Activated CD4-positive, alpha-beta T cell treated with anti-CD3 and anti-CD28 coated beads, Interleukin-2, Interleukin-6, amounts not matched to agents 100 ng/mL and 50 ng/mL, durations not matched to agents 16 hours and 8 hours (primary cell): Measurements from ENCODE around the gene DNAJB8.

Experiments used
- DNase-seq: peaks from one replicate; pipeline ENCODE4 v3.0.0-alpha.2; 2020

Gene DNAJB8

GRCh38 chr3:128493570-128494366 is 27.1 kb upstream of the DNAJB8 start:
- DNase-seq, result no peak

DNA sequence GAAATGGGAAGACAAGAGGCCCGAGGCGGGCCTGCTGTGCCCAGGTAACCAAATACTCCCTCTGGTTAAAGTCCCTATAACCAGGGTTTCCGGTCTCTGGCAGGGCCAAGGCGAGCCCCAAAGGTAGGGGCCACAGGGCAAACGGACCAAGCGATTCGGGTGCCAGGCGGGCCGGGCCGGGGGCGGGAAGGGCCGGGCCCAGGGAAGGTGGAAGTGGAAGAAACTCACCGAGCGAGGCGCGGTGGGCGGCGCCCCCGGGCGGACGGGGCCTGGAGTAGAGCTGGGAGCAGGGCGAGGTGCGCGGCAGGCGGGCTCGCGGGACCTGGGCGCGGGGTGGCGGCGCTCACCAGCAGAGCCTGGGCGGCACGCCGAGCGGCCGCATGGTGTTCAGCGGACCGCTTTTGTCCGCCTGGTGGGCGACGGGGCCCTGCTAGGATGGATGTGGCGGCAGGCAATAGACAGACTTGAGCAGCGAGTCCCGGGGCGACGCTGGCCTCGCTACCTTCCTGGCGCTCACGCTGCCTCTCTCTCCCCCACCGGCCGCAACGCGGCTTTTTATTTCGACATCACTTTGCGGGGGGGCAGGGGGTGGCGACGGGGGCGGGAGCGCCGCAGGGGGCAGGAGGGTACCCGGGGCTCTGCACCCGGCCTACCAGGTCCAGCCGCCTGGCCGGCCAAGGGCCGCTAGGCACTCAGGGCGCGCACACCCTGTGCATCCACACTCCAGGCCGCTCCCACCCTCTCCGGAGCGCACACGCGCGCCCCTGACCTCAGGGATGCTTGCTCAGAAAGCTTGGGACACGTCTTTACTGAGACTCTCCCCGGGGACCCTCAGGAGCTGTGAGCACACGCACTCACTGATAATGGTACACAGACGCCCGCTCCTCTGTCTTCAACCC is 26.2 kb upstream of the DNAJB8 start, which contains the start of gene GATA2:
GATA2 (minus strand) TSS at position 531 of the 899 bp plus-strand sequence. CDS start 6,170 bp downstream, outside the sequence.
- DNase-seq, result peak; percentile 36

- DNase-seq, result no peak
Measured at GRCh38 chr3:128491941-128492670, 25.4 kb upstream of the DNAJB8 start.

GRCh38 chr3:128491691-128491940 is 24.9 kb upstream of the DNAJB8 start:
- DNase-seq, result no peak

GRCh38 chr3:128490915-128491690 is 24.4 kb upstream of the DNAJB8 start:
- no peak for DNase-seq

DNA sequence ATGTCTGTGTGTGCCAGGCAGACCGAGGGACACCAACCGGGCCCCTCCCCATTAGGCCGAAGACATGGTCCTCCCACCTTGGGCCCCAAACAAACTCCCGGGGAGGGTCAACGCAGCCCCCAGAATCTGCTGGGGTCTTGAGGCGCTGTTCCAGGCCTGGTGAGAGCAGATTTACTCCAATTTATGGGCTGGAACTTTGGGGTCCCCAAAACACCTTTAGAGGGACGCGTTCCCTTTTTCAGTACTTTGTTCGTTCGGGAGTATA is 23.9 kb upstream of the DNAJB8 start:
- DNase-seq, result no peak

GRCh38 chr3:128489927-128490649 is 23.4 kb upstream of the DNAJB8 start:
- DNase-seq, result no peak

GRCh38 chr3:128489674-128489926 is 22.9 kb upstream of the DNAJB8 start:
- no peak for DNase-seq

DNA sequence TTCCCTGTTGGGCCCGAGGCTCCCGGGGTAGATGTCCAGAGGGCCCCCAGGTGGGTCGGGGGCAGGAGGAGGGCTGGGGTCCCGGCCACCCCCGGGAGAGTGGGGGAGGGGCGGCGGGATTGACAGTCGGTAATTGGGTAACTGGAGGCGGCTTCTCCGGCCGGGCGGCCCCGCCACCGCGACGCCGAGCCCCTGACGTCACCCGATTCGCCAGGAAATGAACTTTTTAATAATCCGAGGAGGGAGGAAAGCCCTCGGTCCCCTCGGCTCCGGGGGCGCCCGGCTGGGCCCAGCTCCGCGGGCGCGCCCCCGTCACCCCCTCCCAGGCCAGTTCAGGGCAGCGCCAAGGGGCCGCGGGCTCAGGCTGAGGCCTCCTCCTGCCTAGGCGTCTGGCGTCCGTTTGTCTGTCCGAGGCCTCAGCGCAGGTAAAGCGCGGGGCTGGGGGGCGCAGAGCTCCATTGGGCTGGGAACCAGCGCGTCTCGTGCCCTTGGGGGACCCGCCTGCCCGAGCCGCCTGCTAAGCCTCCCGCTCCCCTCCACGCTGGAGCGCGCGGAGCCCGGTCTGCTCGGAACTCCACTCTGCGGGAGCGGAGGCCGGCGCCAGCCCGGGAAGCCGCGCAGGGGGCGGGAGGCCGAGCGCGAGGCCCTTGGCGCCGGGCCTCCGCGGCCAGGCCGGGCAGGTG is 22.4 kb upstream of the DNAJB8 start:
- no peak for DNase-seq

- no peak for DNase-seq
Measured at GRCh38 chr3:128488636-128488990, 21.9 kb upstream of the DNAJB8 start.

GRCh38 chr3:128487813-128488635 is 21.3 kb upstream of the DNAJB8 start:
- peak; percentile 45 for DNase-seq

DNA sequence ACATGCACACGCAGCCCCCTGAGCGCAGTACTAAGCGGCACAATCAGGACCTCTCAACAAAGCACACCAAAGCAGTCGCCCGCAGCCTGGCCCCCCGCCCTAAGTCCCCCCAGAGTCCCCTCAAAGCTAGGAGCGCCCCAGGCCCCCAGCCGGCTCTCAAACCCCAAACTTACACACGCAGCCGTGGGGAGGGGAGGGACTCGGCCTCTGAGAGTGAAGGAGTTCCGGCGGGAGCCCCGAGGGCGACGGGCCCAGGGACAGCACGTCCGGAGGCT is 20.8 kb upstream of the DNAJB8 start:
- DNase-seq, result no peak

- peak; percentile 24 for DNase-seq
Measured at GRCh38 chr3:128486681-128487537, 20.2 kb upstream of the DNAJB8 start.

GRCh38 chr3:128486205-128486628 is 19.5 kb upstream of the DNAJB8 start:
- no peak for DNase-seq

GRCh38 chr3:128485282-128486204 is 18.9 kb upstream of the DNAJB8 start:
- no peak for DNase-seq

DNA sequence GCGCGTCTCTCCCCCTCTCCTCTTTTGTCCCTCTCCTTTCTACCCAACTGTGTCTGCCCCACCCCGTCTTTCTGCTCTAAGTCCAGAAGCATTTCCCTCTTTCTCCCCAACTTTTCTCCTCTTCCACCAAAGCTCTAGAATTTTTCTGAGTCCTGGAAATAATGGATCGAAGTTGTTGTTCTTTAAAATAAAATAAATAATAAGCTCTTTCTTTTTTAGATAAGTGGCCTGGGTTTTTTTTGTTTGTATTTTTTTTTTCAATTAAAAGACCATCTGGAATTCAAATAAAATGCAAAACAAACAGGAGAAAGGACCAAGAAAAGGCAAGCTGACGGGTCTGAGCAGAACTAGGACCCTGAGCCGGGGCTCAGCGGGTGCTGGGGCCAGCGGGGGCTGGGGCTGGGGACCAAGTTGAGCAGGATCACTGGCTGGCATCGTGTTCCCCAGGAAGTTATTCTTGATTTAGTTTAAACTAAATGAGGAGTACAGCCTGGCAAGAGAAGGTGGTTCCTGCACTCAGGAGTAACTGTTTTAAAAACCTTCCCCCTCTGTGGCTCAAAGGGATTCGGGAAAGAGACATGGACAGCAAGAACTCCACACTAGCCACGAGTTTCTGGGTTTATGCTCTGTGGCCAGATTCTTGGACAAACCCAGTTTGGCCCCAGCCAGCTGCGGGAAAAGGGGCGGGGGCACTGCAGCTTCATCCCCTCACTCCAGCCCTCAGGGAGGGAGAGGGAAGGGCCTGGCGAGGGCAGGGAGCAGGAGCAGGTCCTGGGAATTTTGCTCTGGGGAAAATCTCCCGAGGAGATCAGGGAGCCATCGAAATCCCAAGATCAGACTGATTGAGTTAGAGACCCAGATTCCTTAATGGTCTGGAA is 18.0 kb upstream of the DNAJB8 start:
- DNase-seq, result no peak

DNA sequence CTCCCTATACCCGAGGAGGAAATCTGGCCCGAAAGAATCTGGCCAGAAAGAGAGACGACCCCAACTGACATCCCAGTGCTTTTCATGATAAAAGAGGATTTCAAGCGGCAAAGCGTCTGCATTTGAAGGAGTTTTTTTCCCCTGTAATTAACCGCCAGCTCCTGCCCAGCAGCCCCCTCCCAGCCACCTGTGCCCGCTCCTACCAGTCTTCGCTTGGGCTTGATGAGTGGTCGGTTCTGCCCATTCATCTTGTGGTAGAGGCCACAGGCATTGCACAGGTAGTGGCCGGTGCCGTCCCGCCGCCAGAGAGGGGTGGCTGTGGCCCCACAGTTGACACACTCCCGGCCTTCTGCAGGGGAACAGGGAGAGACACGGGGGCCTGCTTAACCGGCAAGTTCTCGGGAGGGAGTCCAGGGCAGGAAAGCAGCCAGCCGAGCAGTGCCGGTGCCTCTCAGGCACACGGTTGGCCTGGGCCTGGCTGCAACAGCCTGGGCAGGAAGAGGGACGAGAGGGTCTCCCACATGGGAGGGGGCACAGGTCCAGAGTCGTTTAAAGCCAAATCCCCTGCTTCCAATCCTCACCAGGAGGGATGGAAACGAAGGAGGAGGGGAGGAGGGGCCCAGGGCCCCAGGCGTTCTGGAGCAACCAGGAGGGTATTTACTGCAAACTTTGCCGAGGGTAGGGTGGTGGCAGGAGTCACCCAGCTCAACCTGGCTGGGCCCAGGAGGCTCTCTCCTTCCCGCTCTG is 17.1 kb upstream of the DNAJB8 start:
- no peak for DNase-seq
